HL-60 (cell line): Measurements from ENCODE around the gene SMYD5.

ENCODE experiments used
- DNase-seq, 2 experiments: peaks; one replicate each; pipeline ENCODE4 v3.0.0-alpha.2; 2010 to 2020; ENCODE audit warnings: low read depth in 1 of 2, low spot score in 1 of 2
- H3K27ac ChIP-seq: fragments of 250-450 bp; sonication (Bioruptor Pico); replicated peaks from 2 replicates; pipeline ENCODE4 v1.5.1; 2020; ENCODE audit warnings: mild to moderate bottlenecking, moderate library complexity
- H3K27me3 ChIP-seq: fragments of 250-450 bp; sonication (Bioruptor Pico); 2 replicates; pipeline ENCODE4 v1.5.1; 2021; ENCODE audit warnings: mild to moderate bottlenecking, moderate library complexity; ENCODE audit not compliant: insufficient read depth, poor library complexity, severe bottlenecking
- H3K4me3 ChIP-seq: replicated peaks from 2 replicates; pipeline ENCODE4 v1.5.1; 2011; ENCODE audit warnings: mild to moderate bottlenecking, control low read depth, low read length; ENCODE audit not compliant: insufficient read depth
- CTCF ChIP-seq: IDR thresholded peaks from one replicate; pipeline ENCODE4 v1.5.1; 2011; ENCODE audit warnings: low read length, control low read depth, inconsistent platforms; ENCODE audit not compliant: insufficient read depth
- GABPA ChIP-seq: IDR thresholded peaks from 2 replicates; pipeline ENCODE4 v1.6.1; 2012; ENCODE audit warnings: low read depth
- POLR2AphosphoS5 ChIP-seq: IDR thresholded peaks from 2 replicates; pipeline ENCODE4 v1.6.1; 2012; ENCODE audit warnings: low read depth
- SPI1 ChIP-seq: IDR thresholded peaks from 2 replicates; pipeline ENCODE4 v1.6.1; 2012; ENCODE audit warnings: low read depth, mild to moderate bottlenecking, borderline replicate concordance
- TF ChIP-seq, protein P1 (sequence below): IDR thresholded peaks from 2 replicates; pipeline ENCODE4 v1.6.1; 2012; ENCODE audit warnings: low read depth; ENCODE audit not compliant: insufficient replicate concordance

Gene SMYD5

GRCh38 chr2:73232403-73233153, 18.5 kb downstream of the SMYD5 start:
- H3K27ac ChIP-seq = peak overlapping the region; percentile 52

DNA sequence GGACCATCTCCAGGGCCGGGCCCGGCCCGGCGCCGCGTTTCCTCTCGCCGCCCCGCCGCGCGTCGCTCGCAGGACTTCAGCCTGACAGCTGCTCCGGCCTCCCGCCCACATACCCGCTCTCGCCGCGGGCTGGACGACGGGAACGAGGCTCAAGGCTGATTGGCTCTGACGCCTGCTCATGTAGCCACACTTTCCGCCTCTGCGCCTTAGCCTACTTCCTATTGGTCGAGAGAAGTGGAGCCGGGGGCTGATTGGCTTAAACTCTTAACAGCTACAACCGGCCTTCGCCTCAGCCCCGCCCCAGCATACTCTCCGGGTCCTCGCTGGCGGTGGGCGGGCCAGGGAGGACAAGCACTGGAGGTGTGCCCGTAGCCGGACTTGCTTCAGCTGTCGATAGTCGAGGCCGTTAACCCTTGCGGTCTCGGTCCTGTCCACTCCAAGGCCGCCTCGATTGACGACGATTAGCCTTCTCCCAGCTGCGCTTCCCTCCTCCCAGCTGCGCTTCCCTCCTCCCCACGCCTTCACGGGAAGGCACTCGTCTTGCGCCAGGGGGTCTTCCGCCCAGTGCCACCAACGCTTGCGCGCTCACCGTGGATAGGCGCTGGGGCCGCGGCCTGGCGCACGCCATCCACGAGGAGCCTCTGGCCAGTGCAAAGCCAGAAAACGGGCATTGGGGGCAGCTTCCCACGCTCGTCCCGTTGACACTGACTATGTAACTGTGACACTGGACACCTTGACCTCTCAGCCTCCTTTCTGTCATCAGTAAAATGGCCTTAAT, 19.3 kb downstream of the SMYD5 start, which contains the start of gene PRADC1:
Gene PRADC1, minus strand, starts transcription at position 86 of the 778 bp plus-strand sequence. Its CDS starts 79 bp downstream, at position 7.
- peak within 1 kb of the TSS; percentile 93 for H3K27ac ChIP-seq

More at GRCh38 chr2:73232403-73233153, 18.5 kb downstream of the SMYD5 start:
- Histone ChIP-seq H3K27me3 (no peaks in the 10 kb centered on the region), H3K4me3 (peak overlapping the region; percentile 65)
- no peak for TF ChIP-seq GABPA
- TF ChIP-seq POLR2AphosphoS5 = no peak
- TF ChIP-seq, protein P1, sequence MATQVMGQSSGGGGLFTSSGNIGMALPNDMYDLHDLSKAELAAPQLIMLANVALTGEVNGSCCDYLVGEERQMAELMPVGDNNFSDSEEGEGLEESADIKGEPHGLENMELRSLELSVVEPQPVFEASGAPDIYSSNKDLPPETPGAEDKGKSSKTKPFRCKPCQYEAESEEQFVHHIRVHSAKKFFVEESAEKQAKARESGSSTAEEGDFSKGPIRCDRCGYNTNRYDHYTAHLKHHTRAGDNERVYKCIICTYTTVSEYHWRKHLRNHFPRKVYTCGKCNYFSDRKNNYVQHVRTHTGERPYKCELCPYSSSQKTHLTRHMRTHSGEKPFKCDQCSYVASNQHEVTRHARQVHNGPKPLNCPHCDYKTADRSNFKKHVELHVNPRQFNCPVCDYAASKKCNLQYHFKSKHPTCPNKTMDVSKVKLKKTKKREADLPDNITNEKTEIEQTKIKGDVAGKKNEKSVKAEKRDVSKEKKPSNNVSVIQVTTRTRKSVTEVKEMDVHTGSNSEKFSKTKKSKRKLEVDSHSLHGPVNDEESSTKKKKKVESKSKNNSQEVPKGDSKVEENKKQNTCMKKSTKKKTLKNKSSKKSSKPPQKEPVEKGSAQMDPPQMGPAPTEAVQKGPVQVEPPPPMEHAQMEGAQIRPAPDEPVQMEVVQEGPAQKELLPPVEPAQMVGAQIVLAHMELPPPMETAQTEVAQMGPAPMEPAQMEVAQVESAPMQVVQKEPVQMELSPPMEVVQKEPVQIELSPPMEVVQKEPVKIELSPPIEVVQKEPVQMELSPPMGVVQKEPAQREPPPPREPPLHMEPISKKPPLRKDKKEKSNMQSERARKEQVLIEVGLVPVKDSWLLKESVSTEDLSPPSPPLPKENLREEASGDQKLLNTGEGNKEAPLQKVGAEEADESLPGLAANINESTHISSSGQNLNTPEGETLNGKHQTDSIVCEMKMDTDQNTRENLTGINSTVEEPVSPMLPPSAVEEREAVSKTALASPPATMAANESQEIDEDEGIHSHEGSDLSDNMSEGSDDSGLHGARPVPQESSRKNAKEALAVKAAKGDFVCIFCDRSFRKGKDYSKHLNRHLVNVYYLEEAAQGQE = no peak
- no peak for TF ChIP-seq CTCF
- TF ChIP-seq SPI1 = no peak
- DNase-seq = peak; percentile 29 to 38

DNA sequence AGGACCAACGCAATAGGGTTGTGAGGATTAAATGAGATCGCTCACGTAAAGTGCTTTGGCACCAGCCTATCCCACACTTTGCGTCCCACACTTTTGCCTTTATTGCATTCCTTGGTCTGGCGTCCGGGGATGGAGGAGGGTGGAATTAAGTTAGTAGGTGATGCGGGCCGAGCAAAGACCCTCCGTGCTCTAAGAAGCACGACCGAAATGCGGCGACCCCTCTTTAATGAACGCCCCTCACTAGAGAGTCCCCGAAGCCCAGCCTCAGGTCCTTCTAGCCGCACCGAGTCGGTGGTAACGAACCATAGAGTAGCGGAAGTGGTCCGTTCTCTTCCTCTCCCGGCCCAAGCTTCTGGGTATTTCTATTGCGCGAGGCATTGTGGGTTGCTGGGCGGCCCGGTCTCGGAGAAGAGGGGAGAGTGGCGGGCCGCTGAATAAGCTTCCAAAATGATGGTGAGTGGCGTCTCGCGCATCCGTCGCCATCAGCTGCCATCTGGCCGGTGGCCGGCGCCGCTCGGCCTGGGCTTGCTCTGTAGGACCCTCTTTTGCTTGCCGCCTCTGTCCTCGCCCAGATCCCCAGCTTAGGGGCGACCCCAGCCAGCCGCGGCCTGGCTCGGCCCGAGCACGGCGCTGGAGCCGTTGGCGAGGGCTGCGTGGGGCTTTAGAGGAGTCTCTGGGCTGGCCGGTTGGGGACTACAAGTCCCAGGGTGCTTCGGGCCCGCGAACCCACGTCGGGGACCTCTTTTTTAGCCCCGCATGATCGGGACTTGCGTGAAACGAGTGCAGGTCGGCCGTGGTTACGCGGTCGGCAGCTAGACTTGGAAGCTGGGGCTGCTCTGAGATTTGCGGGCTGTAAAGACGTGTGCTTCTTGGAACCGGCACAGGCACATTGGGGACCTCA, 20.1 kb downstream of the SMYD5 start, which contains the start of gene CCT7:
Gene CCT7, plus strand, starts transcription at position 377 of the 901 bp plus-strand sequence. Its CDS starts 71 bp downstream, at position 448.
- Histone ChIP-seq H3K4me3 (peak within 1 kb of the TSS; percentile 73), H3K27me3 (no peaks in the 10 kb centered on the region), H3K27ac (peak within 1 kb of the TSS; percentile 93)
- TF ChIP-seq GABPA (peak; percentile 95), CTCF (no peak), SPI1 (peak; percentile 69; the same call in 1 of the 2 replicates), POLR2AphosphoS5 (peak; percentile 97)
- TF ChIP-seq, protein P1 = peak; percentile 83
- peak; percentile 87 to 93 for DNase-seq

More for the DNA sequence above, 19.3 kb downstream of the SMYD5 start, which contains the start of gene PRADC1:
- TF ChIP-seq POLR2AphosphoS5 (peak; percentile 45; the same call in 1 of the 2 replicates), CTCF (no peak), SPI1 (no peak), GABPA (no peak)
- peak; percentile 98 to 100 for DNase-seq
- Histone ChIP-seq H3K4me3 (peak within 1 kb of the TSS; percentile 73), H3K27me3 (no peaks in the 10 kb centered on the region)
